ENCODE data around the gene DNAH5. TPM values are rescaled to one million over a fixed set of nuclear protein-coding genes. Genes with fewer than 3 reads are reported as not detected.

Gene DNAH5
- total and polyA plus RNA-seq, 2 donors (not counting 3 experiments of a cell fraction or from before 2014, with no cell fraction given), result 0.23 to 1.7 TPM

GRCh38 chr5:13991365-13991764 lies 46.9 kb upstream of the DNAH5 start:
- CTCF ChIA-PET, result interaction anchor here (0.9 kb wide), 1 partner anchor 10 kb away, joined by 3 read pairs; no protein-coding TSS in a partner anchor
- no TSS peak for BruUV-seq (replicated peaks)
- intact Hi-C loops (cut with micrococcal nuclease), result no loop called here

GRCh38 chr5:13990896-13991295 lies 46.4 kb upstream of the DNAH5 start:
- no peak overlapping the region for H3K9ac ChIP-seq (replicated peaks; ENCODE audit: extremely low read depth, insufficient read depth, low read length)
- H3K27ac ChIP-seq (ENCODE audit: insufficient read depth, low read depth, low read length), result no peak overlapping the region
- no peaks in the 10 kb centered on the region for H3K79me2 ChIP-seq (ENCODE audit: control insufficient read depth, insufficient read depth, low read length)
- no peaks in the 10 kb centered on the region for H3K27me3 ChIP-seq (ENCODE audit: control insufficient read depth in 2 of 2, insufficient read depth in 2 of 2, low read length in 2 of 2)
- no peak overlapping the region for H3K4me3 ChIP-seq (replicated peaks in 1 of 3; ENCODE audit: insufficient read depth in 1 of 3, low read depth in 1 of 3, low read length in 3 of 3)
- dilution Hi-C loops (cut with MboI; ENCODE audit: extremely low pct_ligation_motif_present, low sequenced_read_pairs), result loop anchor here (25.0 kb wide), 2 partner anchors 121 to 296 kb away; no protein-coding TSS in a partner anchor
- intact Hi-C loops (cut with micrococcal nuclease), result no loop called here
- H3K9me3 ChIP-seq (replicated peaks; ENCODE audit: control insufficient read depth, insufficient read depth, low read length), result no peaks in the 10 kb centered on the region
- H2AFZ ChIP-seq (ENCODE audit: low read depth, low read length), result no peak overlapping the region
- no peaks in the 10 kb centered on the region for H3K9me1 ChIP-seq (replicated peaks; ENCODE audit: control insufficient read depth, extremely low read depth, insufficient read depth, low read length)
- TF ChIP-seq GATA2 (IDR thresholded peaks at IDR 0.05; ENCODE audit: insufficient read depth, insufficient read length, low read depth, low read length) (no peak), POLR2A (IDR thresholded peaks at IDR 0.05; ENCODE audit: low read depth, low read length) (no peak), POLR2AphosphoS5 (IDR thresholded peaks at IDR 0.05; ENCODE audit: insufficient read depth, low read depth, low read length) (no peak), MAX (IDR thresholded peaks at IDR 0.05; ENCODE audit: insufficient read depth, insufficient read length) (no peak), JUN (IDR thresholded peaks at IDR 0.05; ENCODE audit: borderline replicate concordance, insufficient read depth, insufficient read length, low read depth) (no peak)
- POLR2A ChIA-PET, result no interaction called here
- CTCF ChIA-PET, result interaction anchor here (0.9 to 1.3 kb wide), 2 partner anchors 11 to 372 kb away, joined by 3 read pairs; no protein-coding TSS in a partner anchor
- FAIRE-seq (peak; percentile 8), DNase-seq (ENCODE audit: low read depth, low spot score) (no peak)
- H4K20me1 ChIP-seq (replicated peaks; ENCODE audit: control insufficient read depth, extremely low read depth, insufficient read depth, low read length), result no peaks in the 10 kb centered on the region
- H3K36me3 ChIP-seq (ENCODE audit: control insufficient read depth in 2 of 2, extremely low read depth in 1 of 2, insufficient read depth in 2 of 2, low read length in 2 of 2), result no peaks in the 10 kb centered on the region
- no peak overlapping the region for H3K4me2 ChIP-seq (ENCODE audit: insufficient read depth, low read length)
- BruUV-seq (replicated peaks), result no TSS peak
- peaks cover 11% of the 10 kb centered on the region for H3K4me1 ChIP-seq (ENCODE audit: control insufficient read depth, extremely low read depth, insufficient read depth, low read length)

More at GRCh38 chr5:13991365-13991764, 46.9 kb upstream of the DNAH5 start:
- H3K27ac ChIP-seq (ENCODE audit: insufficient read depth, low read depth, low read length), result no peak overlapping the region
- TF ChIP-seq GATA2 (IDR thresholded peaks at IDR 0.05; ENCODE audit: insufficient read depth, insufficient read length, low read depth, low read length), result no peak
- TF ChIP-seq EZH2 (IDR thresholded peaks at IDR 0.05; ENCODE audit: borderline replicate concordance, low read depth, low read length, severe bottlenecking), result no peak
- no peak for TF ChIP-seq FOS (IDR thresholded peaks at IDR 0.05; ENCODE audit: borderline replicate concordance, insufficient read depth, low read length)
- no peak for TF ChIP-seq MYC (IDR thresholded peaks at IDR 0.05; ENCODE audit: low read depth, low read length)
- FAIRE-seq, result no peak
- no peaks in the 10 kb centered on the region for H3K27me3 ChIP-seq (ENCODE audit: control insufficient read depth in 2 of 2, insufficient read depth in 2 of 2, low read length in 2 of 2)
- no peak overlapping the region for H3K4me2 ChIP-seq (ENCODE audit: insufficient read depth, low read length)
- H3K4me3 ChIP-seq (replicated peaks in 1 of 3; ENCODE audit: insufficient read depth in 1 of 3, low read depth in 1 of 3, low read length in 3 of 3), result no peak overlapping the region
- no peaks in the 10 kb centered on the region for H3K9me3 ChIP-seq (replicated peaks; ENCODE audit: control insufficient read depth, insufficient read depth, low read length)
- no peaks in the 10 kb centered on the region for H3K9me1 ChIP-seq (replicated peaks; ENCODE audit: control insufficient read depth, extremely low read depth, insufficient read depth, low read length)
- no peak overlapping the region for H3K9ac ChIP-seq (replicated peaks; ENCODE audit: extremely low read depth, insufficient read depth, low read length)
- no peaks in the 10 kb centered on the region for H3K36me3 ChIP-seq (ENCODE audit: control insufficient read depth in 2 of 2, extremely low read depth in 1 of 2, insufficient read depth in 2 of 2, low read length in 2 of 2)
- DNase-seq (ENCODE audit: low read depth, low spot score), result no peak
- H3K4me1 ChIP-seq (ENCODE audit: control insufficient read depth, extremely low read depth, insufficient read depth, low read length), result peaks cover 6% of the 10 kb centered on the region
- no peaks in the 10 kb centered on the region for H4K20me1 ChIP-seq (replicated peaks; ENCODE audit: control insufficient read depth, extremely low read depth, insufficient read depth, low read length)
- no peak overlapping the region for H2AFZ ChIP-seq (ENCODE audit: low read depth, low read length)
- POLR2A ChIA-PET, result no interaction called here
- H3K79me2 ChIP-seq (ENCODE audit: control insufficient read depth, insufficient read depth, low read length), result no peaks in the 10 kb centered on the region
- dilution Hi-C loops (cut with MboI; ENCODE audit: extremely low pct_ligation_motif_present, low sequenced_read_pairs), result loop anchor here (25.0 kb wide), 2 partner anchors 121 to 296 kb away; no protein-coding TSS in a partner anchor

All from endothelial cell of umbilical vein (primary cell).